Loucy (cell line): ENCODE measurements around the gene AFF3.
"Not testable (repeated sequence)": the region's sequence is repeated elsewhere in the genome, so short reads cannot be mapped to it uniquely, and the experiment has no call there.

Experiments
- CTCF ChIP-seq: fragments of 200-600 bp; sonication (generic); conservative IDR thresholded peaks from 2 replicates; pipeline ENCODE4 v1.5.1; 2014; ENCODE audit warnings: mild to moderate bottlenecking, antibody characterized with exemption, low read length
- EZH2phosphoT487 ChIP-seq: fragments of 200-600 bp; IDR thresholded peaks from 2 replicates; pipeline ENCODE4 v1.6.1; 2018; ENCODE audit warnings: antibody characterized with exemption, mild to moderate bottlenecking, moderate library complexity, borderline replicate concordance

DNA sequence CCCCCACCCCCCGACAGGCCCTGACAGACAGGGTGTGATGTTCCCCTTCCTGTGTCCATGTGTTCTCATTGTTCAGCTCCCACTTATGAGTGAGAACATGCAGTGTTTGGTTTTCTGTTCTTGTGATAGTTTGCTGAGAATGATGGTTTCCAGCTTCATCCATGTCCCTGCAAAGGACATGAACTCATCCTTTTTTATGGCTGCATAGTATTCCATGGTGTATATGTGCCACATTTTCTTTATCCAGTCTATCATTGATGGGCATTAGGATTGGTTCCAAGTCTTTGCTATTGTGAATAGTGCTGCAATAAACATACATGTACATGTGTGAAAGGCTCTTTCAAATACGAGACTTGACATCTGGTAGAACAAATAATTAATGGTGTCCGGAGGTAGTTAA, 208.9 kb downstream of the AFF3 start:
- not testable (repeated sequence) for TF ChIP-seq CTCF, EZH2phosphoT487
